Right cardiac atrium (tissue), 5 donors: ENCODE measurements around the gene TRABD2B. TPM values are rescaled to one million over a fixed set of nuclear protein-coding genes. Genes with fewer than 3 reads are reported as not detected.

ENCODE experiments used
- ATAC-seq, 2 donors: fragments of 200-7000 bp; cut with Tn5 transposase; one replicate each; pipeline versions ENCODE4 v1.8.0 to v1.9.1; 2020; ENCODE audit warnings: moderate library complexity in 2 of 2, mild to moderate bottlenecking in 1 of 2
- DNase-seq, 3 donors: peaks; one replicate each; pipeline ENCODE4 v3.0.0-alpha.2; 2020
- H3K27ac ChIP-seq: one replicate; pipeline ENCODE4 v1.5.1; 2013; ENCODE audit warnings: mild to moderate bottlenecking, low read length, control low read depth, moderate library complexity
- H3K27me3 ChIP-seq: one replicate; pipeline ENCODE4 v1.6.1; 2013; ENCODE audit not compliant: control insufficient read depth, insufficient read depth
- H3K4me1 ChIP-seq: one replicate; pipeline ENCODE4 v1.6.1; 2013; ENCODE audit warnings: low read length; ENCODE audit not compliant: control insufficient read depth, insufficient read depth
- H3K4me3 ChIP-seq: one replicate; pipeline ENCODE4 v1.5.1; 2013; ENCODE audit warnings: low read length, control low read depth
- H3K9me3 ChIP-seq: one replicate; pipeline ENCODE4 v1.6.1; 2013; ENCODE audit warnings: low read length; ENCODE audit not compliant: control insufficient read depth
- WGBS: extraction: QIAGEN DNeasy Blood & Tissue Kit; methylation state at CpG from one replicate; pipeline ENCODE4 v1.1.7; 2013; 5-methylcytosine and 5-hydroxymethylcytosine counted together
- intact Hi-C, 4 donors: fragments of 100-400 bp; cut with DNase I; formaldehyde crosslinking; loops; one replicate each; pipeline versions ENCODE4 v1.11.0 to v1.14.0; 2022 to 2023
- polyA plus RNA-seq: library from polyadenylated mRNA; stranded (reverse); fragments of 200-250 nt; gene quantifications from one replicate; pipeline ENCODE4 v1.2.3, GENCODE V29; 2013
- total RNA-seq, 4 donors: library from RNA; stranded (reverse); fragmentation: NEBNext Ultra II Directional; extraction: Animal tissue kit (Norgen Biotek cat#: 25700); gene quantifications; one replicate each; pipeline ENCODE4 v1.2.1, GENCODE V29; 2021
- donor health status: healthy with polysubstance abuse.
- donor health status: DM: no; HTN: yes; CAD: no.
- donor health status: DM: no; HTN: no; CAD: no.
- donor health status: DM: no; HTN: yes; CAD: no; lungs with severe emphysema.
- donor health status: DM: yes; HTN: yes; CAD: no.

Gene TRABD2B
- total and polyA plus RNA-seq, 5 donors = 6.7 to 23.7 (median 17.8) TPM

- H3K4me1 ChIP-seq = peaks cover 15% of the 10 kb centered on the region
- intact Hi-C loops = no loop called here
- no peaks in the 10 kb centered on the region for H3K27me3 ChIP-seq
- H3K9me3 ChIP-seq = no peaks in the 10 kb centered on the region
- DNase-seq (no peak), ATAC-seq (no peak)
- WGBS = 91% methylated on average over 8 of the region's 8 CpGs
- H3K27ac ChIP-seq = no peak overlapping the region
- H3K4me3 ChIP-seq = no peak overlapping the region
Measured at GRCh38 chr1:47914952-47915676, 82.1 kb downstream of the TRABD2B start.

DNA sequence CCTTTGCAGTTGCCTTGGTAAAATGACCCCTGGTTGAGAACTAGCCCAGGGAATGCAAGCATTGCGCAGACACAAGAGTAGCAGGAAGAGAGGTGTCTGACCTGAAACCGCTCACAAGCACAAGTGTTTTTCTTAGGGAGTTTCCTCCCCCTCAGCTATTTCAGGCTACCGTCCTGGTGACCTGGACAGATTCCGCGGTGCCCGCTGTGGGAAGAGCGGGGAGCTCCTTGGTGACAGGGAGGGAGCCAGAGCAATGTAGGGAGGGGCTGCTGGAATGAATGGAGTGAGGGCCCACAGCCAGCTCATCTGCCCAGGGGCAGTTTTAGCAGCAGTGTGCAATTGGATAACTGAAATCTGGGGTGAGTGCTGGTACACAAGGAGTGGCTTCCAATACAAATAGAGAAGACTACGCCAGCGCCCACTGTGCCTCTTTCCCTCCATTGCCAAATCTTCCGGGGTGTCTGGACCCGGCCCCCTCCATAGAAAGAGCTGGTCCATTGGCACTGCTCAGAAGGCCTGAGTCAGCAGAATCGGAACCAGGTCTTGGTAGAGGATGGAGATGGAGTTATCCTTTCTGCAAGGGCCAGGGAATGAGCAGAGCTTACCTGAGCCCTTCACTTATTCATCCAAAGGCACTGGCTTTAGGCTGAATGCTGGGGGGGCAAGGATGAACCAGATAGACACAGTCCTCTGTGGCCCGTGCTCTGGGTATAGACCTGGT lies 82.8 kb downstream of the TRABD2B start:
- DNase-seq (no peak), ATAC-seq (peak; percentile 41 to 61)
- Histone ChIP-seq H3K4me1 (peaks cover 12% of the 10 kb centered on the region), H3K4me3 (no peak overlapping the region), H3K27me3 (no peaks in the 10 kb centered on the region), H3K27ac (no peak overlapping the region), H3K9me3 (no peaks in the 10 kb centered on the region)
- intact Hi-C loops = no loop called here
- WGBS = 72% methylated on average over 13 of the region's 13 CpGs

DNA sequence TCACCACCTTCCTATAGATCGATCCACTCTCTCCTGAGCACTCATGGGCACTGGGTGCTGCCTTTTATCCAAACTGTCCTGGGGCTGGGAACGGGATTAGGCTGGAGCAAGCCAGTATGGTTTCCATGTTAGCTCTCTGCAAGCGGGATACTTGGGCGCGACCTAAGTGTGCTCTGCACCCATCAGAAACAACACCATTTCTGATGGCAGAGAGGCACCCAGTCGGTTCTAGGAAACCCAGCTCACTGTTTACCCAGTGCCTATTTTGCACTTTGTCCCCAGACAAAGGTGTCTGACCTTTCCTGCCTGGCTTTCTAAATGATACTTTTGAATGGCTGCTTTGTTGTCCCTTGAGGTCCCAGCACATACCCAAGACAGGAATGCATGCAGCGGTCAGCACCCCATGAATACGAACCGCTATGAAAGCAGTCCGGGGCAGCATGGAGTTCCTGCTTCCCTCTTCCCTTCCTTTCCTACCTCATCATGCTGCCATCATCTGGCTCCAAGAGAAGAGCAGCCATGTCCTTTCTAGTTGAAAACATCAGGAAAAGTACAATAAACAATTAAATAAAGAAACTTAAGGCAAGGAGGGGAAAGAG lies 83.9 kb downstream of the TRABD2B start:
- WGBS = 94% methylated on average over 10 of the region's 10 CpGs
- Histone ChIP-seq H3K4me1 (peaks cover 6% of the 10 kb centered on the region), H3K4me3 (no peak overlapping the region), H3K9me3 (no peaks in the 10 kb centered on the region), H3K27me3 (no peaks in the 10 kb centered on the region), H3K27ac (no peak overlapping the region)
- no peak for DNase-seq
- intact Hi-C loops = no loop called here
- no peak for ATAC-seq

GRCh38 chr1:47912756-47913155 lies 84.4 kb downstream of the TRABD2B start:
- Histone ChIP-seq H3K27ac (no peak overlapping the region), H3K27me3 (no peaks in the 10 kb centered on the region), H3K9me3 (no peaks in the 10 kb centered on the region), H3K4me3 (no peak overlapping the region), H3K4me1 (peaks cover 6% of the 10 kb centered on the region)
- intact Hi-C loops = no loop called here
- no peak for ATAC-seq
- 39% methylated on average over 4 of the region's 4 CpGs for WGBS
- no peak for DNase-seq

DNA sequence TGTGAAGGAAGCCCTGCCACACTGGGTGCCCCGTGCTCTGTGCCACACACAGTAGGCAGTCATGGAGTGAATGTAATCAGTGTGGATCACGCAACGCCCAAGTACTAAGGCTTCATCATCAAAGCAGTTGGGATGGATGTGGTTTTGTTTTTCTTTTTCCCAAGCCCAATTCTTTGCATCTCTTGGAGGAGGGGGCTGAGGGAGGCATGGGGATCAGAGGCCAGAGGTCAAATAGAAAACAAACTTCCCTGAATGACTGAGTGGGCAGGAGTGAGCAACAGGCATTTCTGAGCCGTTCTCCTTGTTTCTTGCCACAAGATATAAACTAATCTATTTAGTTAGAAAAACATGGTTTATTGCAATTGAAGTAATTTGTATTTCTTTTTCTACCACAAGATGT lies 85.3 kb downstream of the TRABD2B start:
- Histone ChIP-seq H3K27ac (no peak overlapping the region), H3K27me3 (no peaks in the 10 kb centered on the region), H3K4me3 (no peak overlapping the region), H3K9me3 (no peaks in the 10 kb centered on the region), H3K4me1 (peaks cover 6% of the 10 kb centered on the region)
- no peak for ATAC-seq
- 84% methylated on average over 4 of the region's 4 CpGs for WGBS
- intact Hi-C loops = no loop called here
- DNase-seq = no peak

GRCh38 chr1:47911424-47911823 lies 85.8 kb downstream of the TRABD2B start:
- Histone ChIP-seq H3K27ac (no peak overlapping the region), H3K9me3 (no peaks in the 10 kb centered on the region), H3K4me3 (no peak overlapping the region), H3K27me3 (no peaks in the 10 kb centered on the region), H3K4me1 (peaks cover 6% of the 10 kb centered on the region)
- DNase-seq (no peak), ATAC-seq (no peak)
- intact Hi-C loops = no loop called here
- 97% methylated on average over 9 of the region's 9 CpGs for WGBS

GRCh38 chr1:47908258-47908657 lies 88.9 kb downstream of the TRABD2B start:
- Histone ChIP-seq H3K9me3 (no peaks in the 10 kb centered on the region), H3K27ac (no peak overlapping the region), H3K4me1 (peaks cover 2% of the 10 kb centered on the region), H3K4me3 (no peak overlapping the region), H3K27me3 (no peaks in the 10 kb centered on the region)
- no peak for DNase-seq
- ATAC-seq = no peak
- intact Hi-C loops = no loop called here
- 93% methylated on average over 2 of the region's 2 CpGs for WGBS

DNA sequence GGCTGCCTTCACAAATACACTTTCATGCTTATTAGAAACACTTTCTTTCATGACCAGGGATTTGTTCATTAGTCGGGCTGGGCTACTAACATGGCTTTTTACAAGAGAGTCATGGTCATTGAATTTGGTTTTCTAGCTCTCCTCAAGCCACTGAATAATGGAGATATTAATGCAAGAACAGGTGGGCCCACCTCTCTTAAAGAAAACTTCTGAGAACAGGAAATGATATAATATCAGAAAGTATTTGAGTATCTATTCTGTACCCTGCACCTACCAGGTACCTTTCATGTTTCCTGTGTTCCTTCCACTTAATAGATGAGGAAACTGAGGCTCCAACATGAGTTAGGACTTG lies 90.0 kb downstream of the TRABD2B start:
- intact Hi-C loops = no loop called here
- no peak overlapping the region for H3K27ac ChIP-seq
- 65% methylated on average over 1 of the region's 1 CpG for WGBS
- H3K4me1 ChIP-seq = peaks cover 4% of the 10 kb centered on the region
- H3K27me3 ChIP-seq = no peaks in the 10 kb centered on the region
- H3K9me3 ChIP-seq = no peaks in the 10 kb centered on the region
- ATAC-seq = no peak
- no peak for DNase-seq
- no peak overlapping the region for H3K4me3 ChIP-seq

DNA sequence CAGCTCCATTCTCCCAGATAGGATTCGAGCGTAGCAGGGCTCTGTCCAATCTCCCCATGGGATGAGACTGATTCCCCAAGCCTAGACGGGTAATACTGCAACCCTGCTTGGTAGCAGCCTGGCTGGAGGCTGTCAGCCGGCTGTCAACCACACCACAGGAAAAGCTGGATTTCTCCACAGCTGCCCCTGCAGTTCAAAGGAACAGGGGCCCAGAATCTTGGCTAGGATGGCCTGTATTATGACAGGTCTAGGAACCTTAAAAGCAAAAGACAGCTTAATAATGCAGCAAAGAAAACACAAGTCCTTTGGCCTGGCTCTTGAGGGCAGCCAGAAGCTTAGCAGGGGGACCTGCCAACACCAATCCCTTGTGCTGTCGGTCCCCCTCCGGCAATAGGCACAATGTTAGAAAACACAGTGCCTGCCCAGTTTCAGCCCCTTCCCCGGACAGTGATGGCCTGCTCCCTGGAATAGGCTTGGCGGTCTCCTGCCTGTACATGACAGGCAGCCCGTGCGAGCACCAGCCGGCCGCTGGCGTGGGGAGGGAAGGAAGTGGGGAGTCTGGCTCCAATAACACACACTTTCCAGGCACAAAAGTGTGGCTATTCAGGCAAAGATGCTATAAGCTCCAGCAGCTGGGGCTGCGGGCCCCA lies 90.5 kb downstream of the TRABD2B start:
- DNase-seq (no peak), ATAC-seq (peak in 1 of 2 donors; percentile 18)
- no peak overlapping the region for H3K4me3 ChIP-seq
- peaks cover 4% of the 10 kb centered on the region for H3K4me1 ChIP-seq
- no peaks in the 10 kb centered on the region for H3K27me3 ChIP-seq
- peak overlapping the region; percentile 26 for H3K27ac ChIP-seq
- H3K9me3 ChIP-seq = no peaks in the 10 kb centered on the region
- intact Hi-C loops = no loop called here
- 53% methylated on average over 14 of the region's 14 CpGs for WGBS

GRCh38 chr1:47906009-47906432 lies 91.2 kb downstream of the TRABD2B start:
- H3K27me3 ChIP-seq = no peaks in the 10 kb centered on the region
- H3K27ac ChIP-seq = no peak overlapping the region
- DNase-seq = no peak
- no peaks in the 10 kb centered on the region for H3K9me3 ChIP-seq
- intact Hi-C loops = no loop called here
- ATAC-seq = peak; percentile 50 to 58
- no peak overlapping the region for H3K4me3 ChIP-seq
- H3K4me1 ChIP-seq = peaks cover 9% of the 10 kb centered on the region
- WGBS = 57% methylated on average over 4 of the region's 4 CpGs

DNA sequence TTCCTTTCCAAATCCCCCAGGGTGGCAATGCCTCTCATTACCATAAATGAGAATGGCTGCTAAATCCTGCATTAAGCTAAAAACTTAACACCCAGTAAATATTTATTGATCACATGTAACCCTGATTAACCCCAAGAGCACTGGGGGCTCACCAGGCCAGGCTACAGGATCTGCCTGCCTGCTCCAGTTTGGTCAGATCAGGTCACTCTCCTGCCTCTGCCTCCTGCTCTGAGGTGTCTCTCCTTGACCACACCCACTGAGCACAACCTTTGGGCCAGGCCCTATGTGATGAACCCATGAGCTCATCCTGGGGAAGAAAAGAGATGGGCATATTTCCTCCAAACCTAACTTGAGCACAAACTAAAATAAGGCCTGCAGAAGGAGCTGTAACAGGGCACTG lies 93.5 kb downstream of the TRABD2B start:
- ATAC-seq (no peak), DNase-seq (no peak)
- no peaks in the 10 kb centered on the region for H3K9me3 ChIP-seq
- intact Hi-C loops = no loop called here
- H3K4me1 ChIP-seq = peaks cover 14% of the 10 kb centered on the region
- H3K4me3 ChIP-seq = no peak overlapping the region
- H3K27ac ChIP-seq = no peak overlapping the region
- no peaks in the 10 kb centered on the region for H3K27me3 ChIP-seq
